ENCODE measurements around the gene UNK.
"Not testable (repeated sequence)": the region's sequence is repeated elsewhere in the genome, so short reads cannot be mapped to it uniquely, and the experiment has no call there.

The UNK gene

DNA sequence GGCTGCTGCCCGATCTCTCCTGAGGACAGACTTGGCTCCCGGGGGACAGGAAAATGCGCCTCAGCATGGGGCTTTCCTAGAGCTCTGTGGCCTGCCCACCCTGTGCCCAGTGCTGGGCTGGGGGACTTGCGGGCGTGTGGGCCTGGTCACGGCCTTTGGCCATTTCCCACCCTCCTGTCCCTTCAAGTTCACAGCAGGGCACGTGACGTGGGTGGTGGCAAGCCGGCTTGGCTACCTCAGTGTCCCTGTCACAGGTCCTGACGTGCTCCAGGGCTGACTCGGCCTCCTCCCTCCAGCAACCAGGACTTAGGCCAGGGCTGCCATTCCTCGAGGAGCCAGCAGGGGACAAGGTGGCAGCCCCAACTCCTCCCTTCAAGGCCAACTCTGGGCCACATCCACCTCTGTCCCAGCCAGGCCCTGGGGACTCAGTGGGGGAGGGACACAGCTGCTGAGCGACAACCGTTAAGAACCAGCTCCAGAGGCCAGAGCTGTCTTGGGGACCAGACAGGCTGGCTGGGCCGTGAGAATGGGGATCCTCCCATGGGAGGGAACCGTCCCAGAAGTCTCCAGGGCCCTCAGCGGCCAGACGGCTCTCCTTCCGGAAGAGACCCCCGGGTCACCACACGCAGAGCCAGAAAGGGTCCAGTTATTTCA, 60.6 kb downstream of the UNK start:
- Histone ChIP-seq H3K36me3 (ENCODE audit: control insufficient read depth in 1 of 2, insufficient read depth in 2 of 2, low read length in 2 of 2) (peaks cover 28 to 46% of the 10 kb centered on the region in 2 donors), H3K27me3 (ENCODE audit: low read depth, low read length) (no peaks in the 10 kb centered on the region), H3K4me1 (ENCODE audit: control insufficient read depth in 1 of 2, insufficient read depth in 2 of 2, low read length in 2 of 2) (peaks cover 13 to 36% of the 10 kb centered on the region in 2 donors), H3K9me3 (ENCODE audit: control insufficient read depth in 1 of 2, low read length in 2 of 2) (no peaks in the 10 kb centered on the region), H3K27ac (ENCODE audit: low read length) (peak overlapping the region; percentile 31), H3K4me3 (ENCODE audit: low read depth in 1 of 2, low read length in 2 of 2) (no peak overlapping the region)

DNA sequence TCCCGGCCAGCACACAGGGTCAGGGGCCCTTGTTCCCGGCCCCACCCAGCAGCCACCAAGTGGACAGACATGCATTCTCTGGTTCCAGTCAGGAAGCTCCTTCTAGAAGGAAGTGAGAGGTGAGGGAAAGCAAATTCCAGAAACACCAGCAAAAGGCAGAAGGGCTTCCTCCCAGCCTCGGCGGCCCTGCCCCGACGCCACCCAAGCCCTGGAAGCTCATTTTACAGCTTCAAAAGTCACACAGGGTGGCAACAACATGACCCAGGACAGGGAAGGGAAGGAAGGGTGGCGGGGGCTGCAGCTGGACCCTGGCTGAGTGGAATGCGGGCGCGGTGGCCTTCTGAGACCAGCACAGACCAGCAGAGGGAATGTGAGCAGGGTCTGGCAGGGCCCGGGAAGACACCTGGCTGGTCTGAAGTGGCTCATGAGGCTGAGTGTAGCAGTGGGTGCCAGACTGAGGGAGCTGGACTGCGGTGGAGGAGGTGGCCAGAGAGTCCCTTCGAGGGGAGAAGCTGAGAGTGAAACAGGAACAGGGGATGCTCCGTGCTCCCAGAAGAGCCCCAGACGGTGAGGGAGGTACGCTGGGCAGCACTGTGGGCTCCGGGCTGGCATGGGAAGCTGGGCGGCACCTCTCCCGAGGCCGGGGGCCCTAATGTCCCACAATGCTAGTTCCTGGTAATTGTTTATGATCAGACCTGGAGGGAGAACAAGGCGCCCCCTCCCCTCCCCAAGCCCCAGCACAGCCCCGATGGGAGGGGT, 61.5 kb downstream of the UNK start:
- Histone ChIP-seq H3K4me3 (ENCODE audit: low read depth in 1 of 2, low read length in 2 of 2) (no peak overlapping the region), H3K27me3 (ENCODE audit: low read depth, low read length) (no peaks in the 10 kb centered on the region), H3K4me1 (ENCODE audit: control insufficient read depth in 1 of 2, insufficient read depth in 2 of 2, low read length in 2 of 2) (peaks cover 13 to 44% of the 10 kb centered on the region in 2 donors), H3K27ac (ENCODE audit: low read length) (no peak overlapping the region), H3K36me3 (ENCODE audit: control insufficient read depth in 1 of 2, insufficient read depth in 2 of 2, low read length in 2 of 2) (peaks cover 28 to 52% of the 10 kb centered on the region in 2 donors), H3K9me3 (ENCODE audit: control insufficient read depth in 1 of 2, low read length in 2 of 2) (no peaks in the 10 kb centered on the region)

- Histone ChIP-seq H3K27me3 (ENCODE audit: low read depth, low read length) (no peaks in the 10 kb centered on the region), H3K4me3 (ENCODE audit: low read depth in 1 of 2, low read length in 2 of 2) (no peak overlapping the region), H3K27ac (ENCODE audit: low read length) (no peak overlapping the region), H3K4me1 (ENCODE audit: control insufficient read depth in 1 of 2, insufficient read depth in 2 of 2, low read length in 2 of 2) (peaks cover 13 to 45% of the 10 kb centered on the region in 2 donors), H3K36me3 (ENCODE audit: control insufficient read depth in 1 of 2, insufficient read depth in 2 of 2, low read length in 2 of 2) (peaks cover 33 to 58% of the 10 kb centered on the region in 2 donors), H3K9me3 (ENCODE audit: control insufficient read depth in 1 of 2, low read length in 2 of 2) (no peaks in the 10 kb centered on the region)
Measured at GRCh38 chr17:75846692-75847613, 62.3 kb downstream of the UNK start.

DNA sequence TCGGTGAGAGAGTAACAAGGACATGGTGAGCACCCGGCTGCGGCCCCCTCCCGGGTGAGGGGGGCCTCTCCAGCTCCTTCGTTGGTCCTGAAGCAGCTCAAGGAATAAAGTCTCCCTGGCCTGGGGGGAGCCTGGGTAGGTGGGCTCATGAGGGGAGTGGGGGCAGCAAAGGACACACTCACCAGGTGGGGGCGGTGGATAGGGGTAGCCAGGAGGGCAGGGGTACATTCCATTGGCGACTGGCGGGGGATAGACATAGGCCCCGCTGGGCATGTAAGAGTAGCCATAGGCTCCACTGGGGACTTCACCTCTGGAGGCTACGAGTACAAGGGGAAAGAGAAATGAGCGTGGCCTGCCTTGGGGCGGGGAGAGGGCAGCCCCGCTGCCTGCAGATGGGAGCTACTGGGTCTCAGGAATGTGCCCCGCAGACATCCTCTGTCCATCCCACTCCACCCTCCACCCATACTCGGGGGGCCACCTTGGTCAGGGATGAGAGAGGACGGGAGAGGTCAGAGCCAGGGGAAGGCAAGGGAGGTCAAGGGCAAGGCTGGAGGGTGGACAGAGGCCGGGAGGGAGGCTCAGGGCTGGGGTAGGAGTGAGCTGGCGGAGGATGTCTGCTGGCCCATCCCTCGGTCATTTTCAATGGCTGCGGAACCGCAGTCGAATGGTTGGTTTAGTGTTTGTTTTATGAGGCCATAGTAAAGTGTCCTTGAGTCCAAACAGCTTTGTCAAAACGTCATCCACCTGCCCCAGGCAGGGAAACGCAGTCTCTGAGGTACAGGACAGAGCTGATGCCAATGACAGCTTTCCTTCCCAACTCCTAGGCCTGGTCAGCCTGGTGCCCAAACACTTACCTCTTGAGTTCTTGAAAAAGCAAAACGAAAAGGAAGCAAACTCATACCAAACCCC, 63.3 kb downstream of the UNK start:
- H3K36me3 ChIP-seq (ENCODE audit: control insufficient read depth in 1 of 2, insufficient read depth in 2 of 2, low read length in 2 of 2) = peaks cover 33 to 58% of the 10 kb centered on the region in 2 donors
- H3K27ac ChIP-seq (ENCODE audit: low read length) = no peak overlapping the region
- no peaks in the 10 kb centered on the region for H3K27me3 ChIP-seq (ENCODE audit: low read depth, low read length)
- peaks cover 13 to 48% of the 10 kb centered on the region in 2 donors for H3K4me1 ChIP-seq (ENCODE audit: control insufficient read depth in 1 of 2, insufficient read depth in 2 of 2, low read length in 2 of 2)
- no peak overlapping the region for H3K4me3 ChIP-seq (ENCODE audit: low read depth in 1 of 2, low read length in 2 of 2)
- H3K9me3 ChIP-seq (ENCODE audit: control insufficient read depth in 1 of 2, low read length in 2 of 2) = no peaks in the 10 kb centered on the region

DNA sequence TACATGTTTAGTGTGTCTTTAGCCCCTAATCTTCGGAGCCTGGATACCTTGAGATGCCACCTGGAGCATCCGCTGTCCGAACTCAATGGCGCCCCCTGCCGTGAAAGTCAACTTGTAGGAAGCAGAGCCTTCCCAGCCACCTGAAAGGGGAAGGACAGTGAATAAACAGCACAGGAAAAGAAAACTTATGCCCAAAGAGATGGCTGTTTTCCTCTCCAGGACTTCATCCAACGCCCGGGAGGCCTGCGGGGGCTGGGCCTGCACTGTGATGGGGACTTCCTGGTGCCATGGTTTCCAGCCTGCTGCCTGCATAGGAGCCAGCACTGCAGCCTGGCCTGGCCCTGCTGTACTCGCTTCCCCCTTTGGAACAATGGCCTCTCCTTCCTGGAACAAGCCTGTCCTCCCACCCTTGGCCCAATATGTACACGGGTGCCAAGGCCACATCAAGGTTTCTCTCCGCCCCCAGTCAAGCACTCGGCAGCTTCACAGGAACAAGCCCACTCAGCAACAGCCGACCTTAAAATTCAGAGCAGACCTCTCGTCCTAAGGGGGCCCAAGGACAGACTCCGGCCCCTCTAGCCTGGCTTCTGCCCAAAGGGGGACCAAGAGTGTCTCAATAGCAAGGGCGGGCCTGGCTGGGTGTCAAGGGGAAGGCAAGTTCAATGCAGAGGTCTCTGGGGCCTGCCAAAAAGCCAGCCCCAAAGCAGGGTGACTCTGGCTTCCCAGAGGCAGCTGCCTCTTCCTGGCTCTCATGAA, 64.1 kb downstream of the UNK start:
- Histone ChIP-seq H3K4me3 (ENCODE audit: low read depth in 1 of 2, low read length in 2 of 2) (no peak overlapping the region), H3K4me1 (ENCODE audit: control insufficient read depth in 1 of 2, insufficient read depth in 2 of 2, low read length in 2 of 2) (peaks cover 13 to 56% of the 10 kb centered on the region in 2 donors), H3K36me3 (ENCODE audit: control insufficient read depth in 1 of 2, insufficient read depth in 2 of 2, low read length in 2 of 2) (peaks cover 33 to 58% of the 10 kb centered on the region in 2 donors), H3K9me3 (ENCODE audit: control insufficient read depth in 1 of 2, low read length in 2 of 2) (no peaks in the 10 kb centered on the region), H3K27ac (ENCODE audit: low read length) (peak overlapping the region; percentile 31), H3K27me3 (ENCODE audit: low read depth, low read length) (no peaks in the 10 kb centered on the region)

DNA sequence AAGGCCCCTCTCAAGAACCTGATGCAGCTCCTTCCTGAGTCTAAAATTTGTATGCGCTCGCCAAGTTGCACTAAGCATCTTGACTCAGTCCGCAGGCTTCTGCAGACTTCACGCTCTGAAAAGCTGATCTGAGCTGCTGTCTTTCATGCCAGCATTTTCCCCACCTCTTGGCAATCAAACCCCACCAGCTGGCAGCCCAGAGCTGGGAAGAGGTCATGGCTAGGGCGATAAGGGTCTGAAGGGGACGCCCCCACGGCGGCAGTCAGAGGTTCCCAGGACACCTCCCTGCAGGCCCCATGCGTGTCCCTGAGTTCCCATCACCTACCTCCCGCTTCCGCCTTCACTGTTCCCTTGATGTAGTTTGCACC, 64.7 kb downstream of the UNK start:
- Histone ChIP-seq H3K27me3 (ENCODE audit: low read depth, low read length) (no peaks in the 10 kb centered on the region), H3K9me3 (ENCODE audit: control insufficient read depth in 1 of 2, low read length in 2 of 2) (no peaks in the 10 kb centered on the region), H3K4me3 (ENCODE audit: low read depth in 1 of 2, low read length in 2 of 2) (no peak overlapping the region), H3K4me1 (ENCODE audit: control insufficient read depth in 1 of 2, insufficient read depth in 2 of 2, low read length in 2 of 2) (peaks cover 13 to 62% of the 10 kb centered on the region in 2 donors), H3K27ac (ENCODE audit: low read length) (peak overlapping the region; percentile 31), H3K36me3 (ENCODE audit: control insufficient read depth in 1 of 2, insufficient read depth in 2 of 2, low read length in 2 of 2) (peaks cover 33 to 58% of the 10 kb centered on the region in 2 donors)

GRCh38 chr17:75849724-75850123, 65.1 kb downstream of the UNK start:
- no peak overlapping the region for H3K4me3 ChIP-seq (ENCODE audit: low read depth in 1 of 2, low read length in 2 of 2)
- H3K27ac ChIP-seq (ENCODE audit: low read length) = no peak overlapping the region
- no peaks in the 10 kb centered on the region for H3K27me3 ChIP-seq (ENCODE audit: low read depth, low read length)
- H3K36me3 ChIP-seq (ENCODE audit: control insufficient read depth in 1 of 2, insufficient read depth in 2 of 2, low read length in 2 of 2) = peaks cover 33 to 58% of the 10 kb centered on the region in 2 donors
- no peaks in the 10 kb centered on the region for H3K9me3 ChIP-seq (ENCODE audit: control insufficient read depth in 1 of 2, low read length in 2 of 2)
- H3K4me1 ChIP-seq (ENCODE audit: control insufficient read depth in 1 of 2, insufficient read depth in 2 of 2, low read length in 2 of 2) = peaks cover 13 to 62% of the 10 kb centered on the region in 2 donors

DNA sequence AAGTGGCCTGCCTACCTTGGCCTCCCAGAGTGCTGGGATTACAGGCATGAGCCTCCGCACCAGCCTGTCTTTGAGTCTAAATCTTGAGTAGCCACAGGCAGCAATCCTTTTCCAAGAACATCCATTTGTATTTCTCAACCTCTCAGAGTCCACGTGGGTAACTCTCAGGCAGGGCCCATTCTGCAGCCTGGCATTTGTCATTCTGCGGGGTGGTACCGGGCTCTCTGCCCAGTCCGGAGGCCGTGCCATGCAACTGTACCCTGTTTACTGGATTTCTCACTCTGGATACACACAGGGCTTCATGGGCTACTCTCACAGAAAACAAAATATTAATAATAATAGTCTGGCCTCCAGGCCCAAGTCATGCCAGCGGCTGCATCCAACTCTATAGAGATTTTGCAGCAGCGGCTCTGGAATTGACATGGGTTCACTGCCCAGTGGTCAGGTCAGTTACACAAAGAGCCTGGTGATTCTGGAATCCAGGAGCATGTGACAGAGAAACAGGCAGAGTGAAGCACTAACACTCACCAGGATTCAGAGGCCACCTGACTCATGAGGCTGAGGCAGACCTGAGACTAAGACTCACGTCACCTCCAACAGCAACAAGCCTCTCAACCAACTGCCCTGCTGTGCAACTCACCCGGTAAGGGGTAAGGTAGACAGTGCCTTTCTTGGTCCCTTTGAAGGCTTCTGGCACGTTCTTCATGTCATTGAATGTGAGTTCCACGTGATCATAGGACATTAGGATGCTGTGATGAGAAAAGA, 66.5 kb downstream of the UNK start:
- H3K36me3 ChIP-seq (ENCODE audit: control insufficient read depth in 1 of 2, insufficient read depth in 2 of 2, low read length in 2 of 2) = peaks cover 33 to 54% of the 10 kb centered on the region in 2 donors
- no peaks in the 10 kb centered on the region for H3K9me3 ChIP-seq (ENCODE audit: control insufficient read depth in 1 of 2, low read length in 2 of 2)
- H3K27me3 ChIP-seq (ENCODE audit: low read depth, low read length) = no peaks in the 10 kb centered on the region
- no peak overlapping the region for H3K27ac ChIP-seq (ENCODE audit: low read length)
- H3K4me1 ChIP-seq (ENCODE audit: control insufficient read depth in 1 of 2, insufficient read depth in 2 of 2, low read length in 2 of 2) = peaks cover under 1 to 48% of the 10 kb centered on the region in 2 donors
- H3K4me3 ChIP-seq (ENCODE audit: low read depth in 1 of 2, low read length in 2 of 2) = no peak overlapping the region

DNA sequence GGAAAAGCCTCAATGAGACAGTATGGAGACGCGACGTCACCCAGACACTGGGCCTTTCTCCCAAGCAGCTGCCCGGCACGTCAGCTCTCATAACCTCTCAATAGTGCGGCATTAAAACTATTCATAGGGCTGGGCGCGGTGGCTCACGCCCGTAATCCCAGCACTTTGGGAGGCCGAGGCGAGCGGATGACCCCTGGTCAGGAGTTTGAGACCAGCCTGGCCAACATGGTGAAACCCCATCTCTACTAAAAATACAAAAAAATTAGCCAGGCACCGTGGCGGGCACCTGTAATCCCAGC, 67.0 kb downstream of the UNK start:
- peaks cover 30 to 48% of the 10 kb centered on the region in 2 donors for H3K36me3 ChIP-seq (ENCODE audit: control insufficient read depth in 1 of 2, insufficient read depth in 2 of 2, low read length in 2 of 2)
- H3K27me3 ChIP-seq (ENCODE audit: low read depth, low read length); H3K27ac ChIP-seq (ENCODE audit: low read length); H3K4me3 ChIP-seq (ENCODE audit: low read depth in 1 of 2, low read length in 2 of 2); H3K9me3 ChIP-seq (ENCODE audit: control insufficient read depth in 1 of 2, low read length in 2 of 2): not testable (repeated sequence)
- H3K4me1 ChIP-seq (ENCODE audit: control insufficient read depth in 1 of 2, insufficient read depth in 2 of 2, low read length in 2 of 2) = peaks cover 0 to 48% of the 10 kb centered on the region in 2 donors
